OCI-LY3 (cell line): Measurements from ENCODE around the gene TNS1.

Source experiments
- H2AFZ ChIP-seq: fragments of 200-600, 300-600 bp; shearing (Covaris generic); 2 replicates; pipeline ENCODE4 v1.6.0; 2014; ENCODE audit warnings: antibody characterized with exemption, low read depth, low read length
- H3K27ac ChIP-seq: fragments of 200-600, 300-600 bp; sonication (generic); 2 replicates; pipeline ENCODE4 v1.5.1; 2014; ENCODE audit warnings: mild to moderate bottlenecking, low read length, moderate library complexity, mixed read lengths
- H3K27me3 ChIP-seq: fragments of 200-600, 300-600 bp; sonication (generic); 2 replicates; pipeline ENCODE4 v1.6.1; 2014; ENCODE audit warnings: low read depth, low read length, mixed read lengths
- H3K36me3 ChIP-seq: fragments of 200-600, 300-600 bp; sonication (generic); replicated peaks from 2 replicates; pipeline ENCODE3; 2014; ENCODE audit warnings: low read depth, low read length, mixed read lengths
- H3K4me1 ChIP-seq: fragments of 300-600, 200-600 bp; sonication (generic); 2 replicates; pipeline ENCODE4 v1.6.1; 2014; ENCODE audit warnings: low read length, mixed read lengths
- H3K4me2 ChIP-seq: fragments of 200-600, 300-600 bp; sonication (generic); 2 replicates; pipeline ENCODE4 v1.6.1; 2014; ENCODE audit warnings: low read length, mixed read lengths
- H3K4me3 ChIP-seq: fragments of 300-600, 200-600 bp; sonication (generic); 2 replicates; pipeline ENCODE4 v1.5.1; 2014; ENCODE audit warnings: antibody characterized with exemption, mild to moderate bottlenecking, low read length, moderate library complexity
- H3K79me2 ChIP-seq: fragments of 300-600, 200-600 bp; shearing (Covaris generic); 2 replicates; pipeline ENCODE4 v1.6.1; 2014; ENCODE audit warnings: mild to moderate bottlenecking, low read length, mixed read lengths
- H3K9ac ChIP-seq: fragments of 300-600, 200-600 bp; shearing (Covaris generic); 2 replicates; pipeline ENCODE4 v1.6.0; 2014; ENCODE audit warnings: mild to moderate bottlenecking, low read length, moderate library complexity
- H3K9me3 ChIP-seq: fragments of 200-600, 300-600 bp; shearing (Covaris generic); 2 replicates; pipeline ENCODE4 v1.6.1; 2014; ENCODE audit warnings: low read length, mixed read lengths; ENCODE audit not compliant: insufficient read depth
- H4K20me1 ChIP-seq: fragments of 200-600, 300-600 bp; sonication (generic); 2 replicates; pipeline ENCODE4 v1.6.1; 2016; ENCODE audit warnings: low read length, mixed read lengths; ENCODE audit not compliant: insufficient read depth
- CTCF ChIP-seq: fragments of 200-600, 300-600 bp; sonication (generic); IDR thresholded peaks from 2 replicates; pipeline ENCODE4 v1.5.1; 2014; ENCODE audit warnings: antibody characterized with exemption, low read length, low read depth
- EZH2phosphoT487 ChIP-seq: fragments of 200-600 bp; shearing (Covaris generic); IDR thresholded peaks from 2 replicates; pipeline ENCODE4 v1.6.1; 2018; ENCODE audit warnings: antibody characterized with exemption, mixed run types, low read depth

The TNS1 gene

GRCh38 chr2:217832987-217833386 is 169.8 kb downstream of the TNS1 start:
- H4K20me1 ChIP-seq, result no peaks in the 10 kb centered on the region
- H3K9ac ChIP-seq, result no peak overlapping the region
- H3K27me3 ChIP-seq, result no peaks in the 10 kb centered on the region
- no peaks in the 10 kb centered on the region for H3K79me2 ChIP-seq
- H3K9me3 ChIP-seq, result no peaks in the 10 kb centered on the region
- H3K27ac ChIP-seq, result no peak overlapping the region
- H3K4me2 ChIP-seq, result no peak overlapping the region
- no peaks in the 10 kb centered on the region for H3K4me1 ChIP-seq
- no peak overlapping the region for H3K4me3 ChIP-seq
- TF ChIP-seq CTCF (no peak), EZH2phosphoT487 (no peak)
- H3K36me3 ChIP-seq, result no peaks in the 10 kb centered on the region
- no peak overlapping the region for H2AFZ ChIP-seq

DNA sequence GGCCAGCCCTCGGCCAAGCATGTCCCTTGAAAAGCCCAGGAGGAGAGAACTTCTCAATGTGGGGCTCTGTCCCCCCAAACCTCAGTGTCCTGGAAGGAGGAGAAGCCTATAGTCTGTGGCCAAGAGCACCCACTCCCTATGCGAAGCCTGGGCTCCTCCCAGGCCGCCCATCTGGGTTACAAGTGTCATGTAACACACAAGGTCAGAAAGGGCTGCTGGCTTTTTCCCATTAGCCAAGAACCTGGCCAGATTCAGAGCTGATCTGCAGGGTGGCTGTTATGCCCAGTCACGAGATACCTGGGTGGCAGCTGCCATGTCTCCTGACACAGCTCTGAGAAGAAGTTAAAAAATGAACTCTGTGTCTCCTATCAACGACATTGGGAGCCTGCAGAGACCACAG is 170.7 kb downstream of the TNS1 start:
- no peaks in the 10 kb centered on the region for H3K4me1 ChIP-seq
- no peak overlapping the region for H3K4me3 ChIP-seq
- H3K79me2 ChIP-seq, result no peaks in the 10 kb centered on the region
- no peaks in the 10 kb centered on the region for H3K27me3 ChIP-seq
- TF ChIP-seq CTCF (no peak), EZH2phosphoT487 (no peak)
- no peak overlapping the region for H3K9ac ChIP-seq
- H2AFZ ChIP-seq, result no peak overlapping the region
- H3K4me2 ChIP-seq, result no peak overlapping the region
- no peaks in the 10 kb centered on the region for H3K36me3 ChIP-seq
- no peaks in the 10 kb centered on the region for H4K20me1 ChIP-seq
- no peak overlapping the region for H3K27ac ChIP-seq
- H3K9me3 ChIP-seq, result no peaks in the 10 kb centered on the region

DNA sequence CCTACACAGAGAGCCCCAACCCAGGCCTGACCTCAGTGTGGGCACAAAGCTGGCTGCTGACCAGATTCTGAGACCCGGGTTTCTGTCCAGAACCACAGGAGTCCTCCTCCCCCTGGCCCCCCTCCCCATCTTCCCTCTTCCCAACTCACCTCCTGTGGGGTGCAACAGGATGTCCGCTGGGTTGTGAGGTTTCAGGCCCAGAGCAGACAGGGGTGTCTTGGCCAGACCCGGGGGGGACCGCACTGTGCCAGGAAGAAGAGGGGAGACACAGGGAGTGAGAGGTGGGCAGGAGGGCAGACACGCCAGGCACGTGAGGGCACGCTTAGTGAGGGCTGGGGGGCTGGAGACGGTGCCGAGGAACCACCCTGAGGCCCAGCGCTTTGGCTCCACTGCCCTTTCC is 171.5 kb downstream of the TNS1 start:
- TF ChIP-seq EZH2phosphoT487, result no peak
- no peak for TF ChIP-seq CTCF
- no peaks in the 10 kb centered on the region for H3K79me2 ChIP-seq
- H3K27me3 ChIP-seq, result no peaks in the 10 kb centered on the region
- H4K20me1 ChIP-seq, result no peaks in the 10 kb centered on the region
- H3K27ac ChIP-seq, result no peak overlapping the region
- H3K9ac ChIP-seq, result no peak overlapping the region
- no peaks in the 10 kb centered on the region for H3K36me3 ChIP-seq
- H3K4me1 ChIP-seq, result no peaks in the 10 kb centered on the region
- no peak overlapping the region for H3K4me2 ChIP-seq
- H3K4me3 ChIP-seq, result no peak overlapping the region
- no peak overlapping the region for H2AFZ ChIP-seq
- H3K9me3 ChIP-seq, result no peaks in the 10 kb centered on the region

DNA sequence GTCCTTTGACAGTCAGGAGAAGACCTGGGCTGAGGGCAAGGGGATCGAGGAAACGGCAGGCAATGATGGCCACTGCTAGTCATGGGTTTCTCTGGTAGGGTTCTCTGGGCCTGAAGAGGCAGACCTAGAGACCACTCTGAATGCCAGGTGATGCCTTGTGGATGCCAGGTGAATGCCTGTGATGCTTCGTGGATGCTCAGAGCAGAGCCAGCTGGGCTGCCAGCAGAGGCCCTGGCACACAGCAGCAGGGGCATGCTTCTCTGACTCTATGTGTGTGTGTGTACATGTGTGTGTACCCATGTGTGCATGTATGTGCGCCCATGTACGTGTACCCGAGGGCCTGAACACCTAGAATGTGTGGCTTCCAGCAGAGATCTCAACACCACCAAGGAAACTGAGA is 172.0 kb downstream of the TNS1 start:
- Histone ChIP-seq H3K79me2 (no peaks in the 10 kb centered on the region), H3K27me3 (no peaks in the 10 kb centered on the region), H2AFZ (no peak overlapping the region), H4K20me1 (no peaks in the 10 kb centered on the region), H3K4me2 (no peak overlapping the region), H3K9ac (no peak overlapping the region), H3K36me3 (no peaks in the 10 kb centered on the region), H3K9me3 (no peaks in the 10 kb centered on the region), H3K27ac (no peak overlapping the region), H3K4me3 (no peak overlapping the region), H3K4me1 (no peaks in the 10 kb centered on the region)
- TF ChIP-seq CTCF (no peak), EZH2phosphoT487 (no peak)
